Retinal pigment epithelial cell (primary cell): ENCODE measurements around the gene MBNL1.

Experiments
- DNase-seq: peaks from one replicate; pipeline ENCODE4 v3.0.0-alpha.2; 2010; ENCODE audit warnings: low read depth
- H3K4me3 ChIP-seq: 2 replicates; pipeline ENCODE4 v1.5.1; 2011; ENCODE audit warnings: mild to moderate bottlenecking, low read length, control low read depth, moderate library complexity
- CTCF ChIP-seq: conservative IDR thresholded peaks from 2 replicates; pipeline ENCODE4 v1.5.1; 2011; ENCODE audit warnings: low read depth, low read length, control low read depth, inconsistent platforms

Gene MBNL1

GRCh38 chr3:152353578-152353977 is 84.8 kb downstream of the MBNL1 start:
- no peak for TF ChIP-seq CTCF
- no peak for DNase-seq
- H3K4me3 ChIP-seq = no peak overlapping the region

DNA sequence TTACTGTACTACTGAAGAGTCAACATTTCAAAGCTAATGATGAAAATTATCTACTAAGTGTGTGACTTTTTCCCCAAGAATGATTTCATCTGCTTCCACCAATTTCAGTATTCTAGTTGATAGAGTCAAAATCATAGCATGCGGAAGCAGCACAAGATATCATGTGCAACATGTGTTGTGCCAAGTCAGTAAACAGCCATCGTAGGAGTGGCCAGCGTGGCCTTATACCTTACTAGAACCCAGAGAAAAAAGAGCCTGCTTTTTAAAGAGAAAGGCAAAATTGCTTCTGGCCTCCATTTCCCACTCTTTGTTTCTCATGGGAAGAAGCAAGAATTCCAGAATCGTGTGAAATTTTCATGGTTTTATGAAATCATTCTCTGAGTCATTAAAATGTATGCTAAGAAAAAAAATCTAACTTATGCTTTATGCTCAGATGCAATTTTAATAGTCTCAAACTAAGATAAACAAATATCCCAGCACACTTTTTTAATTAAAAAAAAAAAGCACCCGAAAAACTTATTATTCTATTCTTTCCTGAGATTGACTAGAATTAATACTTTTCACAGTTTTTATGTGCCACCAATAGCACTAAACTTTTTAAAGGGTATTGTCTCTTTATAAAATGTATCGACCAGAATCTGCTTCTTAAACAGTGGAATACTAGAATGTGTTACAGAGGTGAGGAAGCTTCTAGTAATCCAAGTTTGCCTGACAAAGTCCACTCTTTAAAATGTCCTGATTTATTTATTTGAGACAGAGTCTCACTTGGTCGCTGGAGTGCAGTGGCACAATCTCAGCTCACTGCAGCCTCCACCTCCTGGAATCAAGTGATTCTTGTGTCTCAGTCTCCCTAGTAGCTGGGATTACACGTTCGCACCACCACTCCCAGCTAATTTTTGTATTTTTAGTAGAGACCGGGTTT is 87.3 kb downstream of the MBNL1 start:
- no peak for TF ChIP-seq CTCF
- no peak overlapping the region for H3K4me3 ChIP-seq
- no peak for DNase-seq

- DNase-seq = no peak
- no peak overlapping the region for H3K4me3 ChIP-seq
- no peak for TF ChIP-seq CTCF
Observed at GRCh38 chr3:152356870-152357276, 88.1 kb downstream of the MBNL1 start.

DNA sequence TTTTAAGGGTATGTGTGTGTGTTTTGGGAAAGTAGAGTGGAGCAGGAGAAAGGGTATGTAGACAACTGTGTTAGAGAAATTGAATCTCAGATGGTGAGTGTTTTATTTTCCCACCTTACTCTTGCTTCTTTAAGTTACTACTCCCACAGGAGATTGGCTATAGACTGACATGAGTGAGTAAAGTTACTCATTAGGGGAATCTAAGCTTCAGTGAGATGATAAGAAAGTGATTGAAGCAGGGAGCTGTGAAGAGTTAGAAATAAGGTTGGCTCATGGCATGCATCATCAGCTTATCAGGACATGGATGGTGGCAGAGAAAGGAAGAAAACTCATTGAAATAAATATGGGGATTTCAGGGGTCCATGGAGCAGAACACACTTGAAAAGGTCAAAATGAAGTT is 88.9 kb downstream of the MBNL1 start:
- TF ChIP-seq CTCF = no peak
- DNase-seq = no peak
- H3K4me3 ChIP-seq = no peak overlapping the region

DNA sequence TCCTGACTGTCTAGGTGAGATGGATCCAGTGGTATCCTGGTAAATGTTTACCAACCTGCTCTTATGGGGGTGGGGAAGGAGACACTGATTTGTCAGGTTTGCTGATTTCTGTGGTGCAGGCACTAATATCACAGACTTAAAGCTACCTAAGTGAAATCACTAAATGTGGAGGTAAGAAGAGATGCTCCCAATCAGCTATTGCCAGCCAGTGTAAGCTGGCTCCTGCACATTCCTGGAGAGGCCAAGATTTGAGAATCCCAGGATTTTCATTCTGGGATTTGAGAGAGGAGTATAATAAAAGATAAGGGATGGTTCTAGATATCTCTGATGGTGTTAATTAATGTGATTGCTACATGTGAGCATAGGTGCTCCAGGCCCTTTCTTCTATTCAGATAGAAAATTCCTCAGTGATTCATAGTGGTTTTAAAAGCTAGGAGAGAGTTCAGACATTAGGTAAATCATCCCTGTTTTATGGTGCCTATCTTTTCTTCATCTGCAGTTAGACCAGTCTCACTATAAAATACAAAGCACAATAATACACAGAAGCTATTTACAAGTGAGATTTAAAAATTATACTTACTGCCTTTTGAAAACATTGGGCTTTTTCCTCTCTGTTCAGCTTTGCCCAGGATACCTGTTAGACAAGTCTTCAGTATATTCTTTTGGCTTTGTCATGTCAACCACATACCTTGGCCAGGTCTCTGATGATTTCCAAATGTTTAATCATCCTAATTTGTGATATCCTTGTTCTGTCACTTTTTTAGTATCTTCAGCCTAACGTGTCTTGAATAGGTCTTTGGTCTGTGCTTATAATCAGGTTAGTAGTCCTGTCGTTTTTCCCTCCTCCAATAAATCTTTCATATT is 90.9 kb downstream of the MBNL1 start:
- no peak overlapping the region for H3K4me3 ChIP-seq
- TF ChIP-seq CTCF = no peak
- no peak for DNase-seq

DNA sequence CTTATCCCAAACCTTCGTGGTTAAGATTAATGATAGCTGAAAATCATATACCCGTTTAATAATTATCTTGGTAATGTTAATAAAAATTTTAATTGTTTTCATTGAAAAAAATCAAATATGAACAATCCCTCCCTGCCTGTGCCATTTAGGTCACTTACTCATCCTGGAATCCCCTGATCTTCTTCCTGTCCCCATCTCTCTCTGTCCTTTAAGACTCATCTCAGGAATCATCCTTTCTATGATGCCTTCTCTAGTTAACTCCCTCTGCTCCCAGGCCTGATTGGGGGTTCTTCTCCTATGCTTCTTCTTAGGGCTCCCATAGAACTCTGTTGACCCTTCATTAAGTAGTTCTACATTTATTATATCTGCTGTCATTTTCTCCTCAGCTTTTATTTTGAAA is 91.6 kb downstream of the MBNL1 start:
- no peak for TF ChIP-seq CTCF
- DNase-seq = no peak
- H3K4me3 ChIP-seq = no peak overlapping the region

DNA sequence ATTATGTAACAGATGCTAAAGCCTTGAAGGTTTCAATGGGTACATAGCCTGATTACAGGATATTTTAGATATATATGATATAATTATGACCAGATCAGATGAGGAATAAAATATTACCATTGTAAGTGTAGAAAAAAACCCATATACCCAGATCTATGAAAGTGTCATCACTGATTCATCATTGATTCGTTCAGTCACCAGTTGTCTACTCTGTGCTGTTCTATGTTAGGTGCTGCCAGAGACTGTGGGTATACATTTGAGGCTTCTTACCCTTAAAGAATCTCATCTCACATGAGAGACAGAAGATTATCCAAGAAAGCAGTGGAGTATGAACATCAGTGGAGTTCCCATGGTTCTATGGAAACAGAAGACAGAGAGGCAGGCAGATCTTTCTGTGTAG is 92.2 kb downstream of the MBNL1 start:
- no peak for TF ChIP-seq CTCF
- DNase-seq = no peak

More for the DNA sequence above, 92.2 kb downstream of the MBNL1 start:
- H3K4me3 ChIP-seq = no peak overlapping the region
